ENCODE results near the gene ANKRD60.

Gene ANKRD60

DNA sequence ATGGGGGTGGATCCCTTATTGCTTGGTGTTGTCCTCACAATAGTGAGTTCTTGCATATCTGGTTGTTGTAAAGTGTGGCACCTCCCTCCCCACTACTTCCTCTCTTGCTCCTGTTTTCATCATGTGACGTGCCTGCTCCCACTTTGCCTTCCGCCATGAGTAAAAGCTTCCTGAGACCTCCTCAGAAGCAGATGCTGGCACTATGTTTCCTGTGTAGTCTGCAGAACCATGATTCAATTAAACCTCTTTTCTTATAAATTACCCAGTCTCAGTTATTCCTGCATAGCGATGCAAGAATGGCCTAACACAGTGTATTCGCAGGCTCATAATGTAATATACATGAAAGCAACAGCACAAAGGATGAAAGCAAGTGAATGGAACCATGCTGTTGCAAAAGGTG, 28.4 kb upstream of the ANKRD60 start:
- ChIA-PET POLR2A (no interaction called here), CTCF (no interaction called here)
- DNase-seq (ENCODE audit: low read depth, low spot score): no peak
- TF ChIP-seq, protein P1, sequence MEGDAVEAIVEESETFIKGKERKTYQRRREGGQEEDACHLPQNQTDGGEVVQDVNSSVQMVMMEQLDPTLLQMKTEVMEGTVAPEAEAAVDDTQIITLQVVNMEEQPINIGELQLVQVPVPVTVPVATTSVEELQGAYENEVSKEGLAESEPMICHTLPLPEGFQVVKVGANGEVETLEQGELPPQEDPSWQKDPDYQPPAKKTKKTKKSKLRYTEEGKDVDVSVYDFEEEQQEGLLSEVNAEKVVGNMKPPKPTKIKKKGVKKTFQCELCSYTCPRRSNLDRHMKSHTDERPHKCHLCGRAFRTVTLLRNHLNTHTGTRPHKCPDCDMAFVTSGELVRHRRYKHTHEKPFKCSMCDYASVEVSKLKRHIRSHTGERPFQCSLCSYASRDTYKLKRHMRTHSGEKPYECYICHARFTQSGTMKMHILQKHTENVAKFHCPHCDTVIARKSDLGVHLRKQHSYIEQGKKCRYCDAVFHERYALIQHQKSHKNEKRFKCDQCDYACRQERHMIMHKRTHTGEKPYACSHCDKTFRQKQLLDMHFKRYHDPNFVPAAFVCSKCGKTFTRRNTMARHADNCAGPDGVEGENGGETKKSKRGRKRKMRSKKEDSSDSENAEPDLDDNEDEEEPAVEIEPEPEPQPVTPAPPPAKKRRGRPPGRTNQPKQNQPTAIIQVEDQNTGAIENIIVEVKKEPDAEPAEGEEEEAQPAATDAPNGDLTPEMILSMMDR (IDR thresholded peaks at IDR 0.05; ENCODE audit: insufficient read depth, low read length, missing control alignments): no peak
- H3K4me3 ChIP-seq (ENCODE audit: low read depth, low read length): no peak overlapping the region

GRCh38 chr20:58256307-58256706, 27.9 kb upstream of the ANKRD60 start:
- POLR2A ChIA-PET: no interaction called here

DNA sequence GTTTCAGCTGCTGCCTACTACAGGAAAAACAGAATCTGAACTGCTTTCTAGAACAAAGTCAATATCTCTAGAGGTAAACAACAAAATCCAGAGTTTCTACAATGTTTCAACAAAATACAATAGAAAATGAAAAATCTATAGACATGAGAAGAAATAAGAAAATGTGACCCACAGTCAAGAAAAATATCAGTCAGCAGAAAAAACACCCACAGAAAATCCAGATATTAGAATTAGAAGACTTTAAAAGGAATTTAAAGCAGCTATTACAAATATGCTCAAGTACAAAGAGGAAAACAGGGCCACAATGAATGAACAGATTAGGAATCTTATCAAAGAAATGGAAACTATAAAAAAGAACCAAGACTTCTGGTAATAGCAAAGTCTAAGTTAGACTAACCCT, 26.4 kb upstream of the ANKRD60 start:
- DNase-seq (ENCODE audit: low read depth, low spot score): no peak
- H3K4me3 ChIP-seq (ENCODE audit: low read depth, low read length): no peak overlapping the region
- CTCF ChIA-PET: interaction anchor here (0.7 to 1.5 kb wide), 3 partner anchors 17 to 19 kb away, joined by 3 to 7 read pairs (median 5); no protein-coding TSS in a partner anchor
- POLR2A ChIA-PET: no interaction called here
- TF ChIP-seq, protein P1 (IDR thresholded peaks at IDR 0.05; ENCODE audit: insufficient read depth, low read length, missing control alignments): no peak

More at GRCh38 chr20:58256307-58256706, 27.9 kb upstream of the ANKRD60 start:
- CTCF ChIA-PET: no interaction called here
- no peak overlapping the region for H3K4me3 ChIP-seq (ENCODE audit: low read depth, low read length)
- TF ChIP-seq, protein P1 (IDR thresholded peaks at IDR 0.05; ENCODE audit: insufficient read depth, low read length, missing control alignments): no peak
- no peak for DNase-seq (ENCODE audit: low read depth, low spot score)

DNA sequence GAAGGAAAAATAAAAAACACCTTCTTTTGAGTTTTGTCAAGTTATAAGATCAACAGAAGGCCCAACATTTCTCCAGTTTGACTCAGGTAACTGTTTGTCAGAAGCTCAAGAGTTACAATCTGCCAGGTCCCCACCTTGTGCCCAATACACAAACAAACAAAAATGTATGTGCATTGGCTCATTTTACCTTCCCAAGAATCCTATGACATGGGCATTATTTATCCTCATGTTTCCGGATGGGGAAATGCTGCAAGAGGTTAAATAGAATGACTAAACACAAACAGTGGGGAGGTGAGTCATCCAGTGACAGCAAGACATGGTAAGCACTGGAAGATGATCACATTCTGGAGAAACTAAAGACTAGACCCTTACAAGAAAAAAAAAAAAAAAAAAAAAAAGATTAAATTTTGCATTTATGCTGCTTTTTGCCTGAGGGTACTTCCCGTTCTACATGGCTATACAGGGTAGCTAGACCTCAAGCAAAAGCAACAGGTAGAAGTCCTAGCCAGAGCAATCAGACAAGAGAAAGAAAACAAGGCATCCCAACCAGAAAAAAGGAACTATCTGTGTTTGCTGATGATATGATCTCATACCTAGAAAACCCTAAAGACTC, 23.6 kb upstream of the ANKRD60 start:
- POLR2A ChIA-PET: no interaction called here
- peak; percentile 63 for DNase-seq (ENCODE audit: low read depth, low spot score)

GRCh38 chr20:58251348-58251978, 23.0 kb upstream of the ANKRD60 start:
- ChIA-PET POLR2A (no interaction called here), CTCF (interaction anchor here (0.9 to 1.0 kb wide), 2 partner anchors 22 to 407 kb away, joined by 3 read pairs; no protein-coding TSS in a partner anchor)
- H3K4me3 ChIP-seq (ENCODE audit: low read depth, low read length): no peak overlapping the region
- TF ChIP-seq, protein P1 (IDR thresholded peaks at IDR 0.05; ENCODE audit: insufficient read depth, low read length, missing control alignments): no peak
- DNase-seq (ENCODE audit: low read depth, low spot score): no peak

More for the DNA sequence above, 23.6 kb upstream of the ANKRD60 start:
- TF ChIP-seq, protein P1 (IDR thresholded peaks at IDR 0.05; ENCODE audit: insufficient read depth, low read length, missing control alignments): no peak
- CTCF ChIA-PET: interaction anchor here (0.9 to 1.0 kb wide), 3 partner anchors 21 to 406 kb away, joined by 3 read pairs; no protein-coding TSS in a partner anchor
- H3K4me3 ChIP-seq (ENCODE audit: low read depth, low read length): no peak overlapping the region

DNA sequence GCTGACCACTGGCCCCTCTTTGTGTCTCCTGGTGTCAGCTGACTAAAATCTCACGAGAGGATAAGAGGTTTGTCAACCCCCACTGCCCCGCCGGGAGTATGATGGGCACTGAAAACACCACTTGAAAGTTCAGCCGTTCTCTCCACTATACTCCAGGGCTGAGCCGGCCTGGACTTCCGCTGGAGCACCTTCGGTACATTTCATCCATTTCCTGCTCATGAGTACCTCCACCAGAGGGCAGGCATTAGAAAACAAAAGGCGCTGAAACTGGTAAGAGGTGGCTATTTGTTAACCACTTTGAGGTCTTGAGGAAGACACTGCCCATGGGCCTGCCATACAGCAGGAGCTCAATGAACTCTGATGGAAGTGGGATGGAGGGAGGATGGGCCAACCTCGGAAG, 17.9 kb upstream of the ANKRD60 start:
- no peak for DNase-seq (ENCODE audit: low read depth, low spot score)
- POLR2A ChIA-PET: no interaction called here
- no peak overlapping the region for H3K4me3 ChIP-seq (ENCODE audit: low read depth, low read length)
- TF ChIP-seq, protein P1 (IDR thresholded peaks at IDR 0.05; ENCODE audit: insufficient read depth, low read length, missing control alignments): peak; percentile 4
- CTCF ChIA-PET: interaction anchor here (1.0 to 7.0 kb wide), 6 partner anchors 11 to 205 kb away, joined by 3 to 72 read pairs (median 4); no protein-coding TSS in a partner anchor
